ENCODE measurements around the gene STAC2.

STAC2 gene

GRCh38 chr17:39244016-39244599 lies 18.4 kb upstream of the STAC2 start:
- no peaks in the 10 kb centered on the region for H3K79me2 ChIP-seq (ENCODE audit: insufficient read depth, low read length)
- TF ChIP-seq CTCF (IDR thresholded peaks at IDR 0.05; ENCODE audit: insufficient read depth, low read length, poor library complexity, severe bottlenecking), result no peak
- TF ChIP-seq EZH2phosphoT487 (conservative IDR thresholded peaks at IDR 0.05; ENCODE audit: low read length), result no peak
- H3F3A ChIP-seq (ENCODE audit: insufficient read depth), result no peaks in the 10 kb centered on the region
- no peaks in the 10 kb centered on the region for H3K27me3 ChIP-seq (ENCODE audit: low read length)
- H3K9ac ChIP-seq (ENCODE audit: low read length), result no peak overlapping the region
- no peaks in the 10 kb centered on the region for H3K36me3 ChIP-seq (ENCODE audit: low read length)
- H3K9me3 ChIP-seq (ENCODE audit: insufficient read depth, low read length), result no peaks in the 10 kb centered on the region
- H4K20me1 ChIP-seq (ENCODE audit: low read depth, low read length), result no peaks in the 10 kb centered on the region
- H3K27ac ChIP-seq (ENCODE audit: low read depth, low read length), result no peak overlapping the region
- H2AFZ ChIP-seq (ENCODE audit: low read depth, low read length, severe bottlenecking), result no peak overlapping the region
- H3K9me2 ChIP-seq (replicated peaks; ENCODE audit: insufficient read depth, low read length), result no peaks in the 10 kb centered on the region
- no peak overlapping the region for H3K4me3 ChIP-seq (ENCODE audit: insufficient read depth, low read length, poor library complexity, severe bottlenecking)
- H3K4me2 ChIP-seq (ENCODE audit: low read depth, low read length, poor library complexity, severe bottlenecking), result no peak overlapping the region

- H3K9me3 ChIP-seq (ENCODE audit: insufficient read depth, low read length), result no peaks in the 10 kb centered on the region
- no peak for TF ChIP-seq EZH2phosphoT487 (conservative IDR thresholded peaks at IDR 0.05; ENCODE audit: low read length)
- TF ChIP-seq CTCF (IDR thresholded peaks at IDR 0.05; ENCODE audit: insufficient read depth, low read length, poor library complexity, severe bottlenecking), result no peak
- no peak overlapping the region for H3K27ac ChIP-seq (ENCODE audit: low read depth, low read length)
- no peak overlapping the region for H2AFZ ChIP-seq (ENCODE audit: low read depth, low read length, severe bottlenecking)
- H3K9me2 ChIP-seq (replicated peaks; ENCODE audit: insufficient read depth, low read length), result no peaks in the 10 kb centered on the region
- no peak overlapping the region for H3K4me3 ChIP-seq (ENCODE audit: insufficient read depth, low read length, poor library complexity, severe bottlenecking)
- H3K36me3 ChIP-seq (ENCODE audit: low read length), result no peaks in the 10 kb centered on the region
- no peaks in the 10 kb centered on the region for H4K20me1 ChIP-seq (ENCODE audit: low read depth, low read length)
- H3F3A ChIP-seq (ENCODE audit: insufficient read depth), result no peaks in the 10 kb centered on the region
- H3K9ac ChIP-seq (ENCODE audit: low read length), result no peak overlapping the region
- H3K27me3 ChIP-seq (ENCODE audit: low read length), result no peaks in the 10 kb centered on the region
- H3K79me2 ChIP-seq (ENCODE audit: insufficient read depth, low read length), result no peaks in the 10 kb centered on the region
- no peak overlapping the region for H3K4me2 ChIP-seq (ENCODE audit: low read depth, low read length, poor library complexity, severe bottlenecking)
Observed at GRCh38 chr17:39243155-39243554, 17.4 kb upstream of the STAC2 start.

- Histone ChIP-seq H3K79me2 (ENCODE audit: insufficient read depth, low read length) (no peaks in the 10 kb centered on the region), H3K9ac (ENCODE audit: low read length) (no peak overlapping the region), H3K4me3 (ENCODE audit: insufficient read depth, low read length, poor library complexity, severe bottlenecking) (no peak overlapping the region), H2AFZ (ENCODE audit: low read depth, low read length, severe bottlenecking) (no peak overlapping the region), H3K9me2 (replicated peaks; ENCODE audit: insufficient read depth, low read length) (no peaks in the 10 kb centered on the region), H3K36me3 (ENCODE audit: low read length) (no peaks in the 10 kb centered on the region), H4K20me1 (ENCODE audit: low read depth, low read length) (no peaks in the 10 kb centered on the region), H3F3A (ENCODE audit: insufficient read depth) (no peaks in the 10 kb centered on the region), H3K27ac (ENCODE audit: low read depth, low read length) (no peak overlapping the region), H3K27me3 (ENCODE audit: low read length) (no peaks in the 10 kb centered on the region), H3K4me2 (ENCODE audit: low read depth, low read length, poor library complexity, severe bottlenecking) (no peak overlapping the region), H3K9me3 (ENCODE audit: insufficient read depth, low read length) (no peaks in the 10 kb centered on the region)
- TF ChIP-seq CTCF (IDR thresholded peaks at IDR 0.05; ENCODE audit: insufficient read depth, low read length, poor library complexity, severe bottlenecking) (no peak), EZH2phosphoT487 (conservative IDR thresholded peaks at IDR 0.05; ENCODE audit: low read length) (no peak)
Observed at GRCh38 chr17:39240631-39241030, 14.9 kb upstream of the STAC2 start.
